Astrocyte (in vitro differentiated cells and primary cell): ENCODE measurements around the gene TSPEAR.

Source experiments
- CTCF ChIP-seq: IDR thresholded peaks from 2 replicates; pipeline ENCODE4 v1.5.1; 2011; ENCODE audit warnings: low read depth, mild to moderate bottlenecking, inconsistent platforms, low read length, moderate library complexity; ENCODE audit not compliant: insufficient read depth
- EZH2 ChIP-seq: IDR thresholded peaks from 2 replicates; pipeline ENCODE4 v1.6.1; 2012; ENCODE audit warnings: mild to moderate bottlenecking, low read length, inconsistent platforms; ENCODE audit not compliant: insufficient read depth

- TF ChIP-seq CTCF (no peak), EZH2 (no peak)
Observed at GRCh38 chr21:44653656-44654575, 57.5 kb downstream of the TSPEAR start.
